HG02943 (cell line): ENCODE data around the gene PLAAT4.
"Not testable (repeated sequence)": the region's sequence is repeated elsewhere in the genome, so short reads cannot be mapped to it uniquely, and the experiment has no call there.

Experiments
- ATAC-seq: cut with Tn5 transposase; IDR thresholded peaks from one replicate; pipeline ENCODE4 v1.9.1; 2021; ENCODE audit warnings: mild to moderate bottlenecking, low read depth, moderate library complexity; ENCODE audit not compliant: unreplicated experiment

PLAAT4 gene

GRCh38 chr11:63564784-63565350 lies 28.3 kb downstream of the PLAAT4 start:
- no peak for ATAC-seq

DNA sequence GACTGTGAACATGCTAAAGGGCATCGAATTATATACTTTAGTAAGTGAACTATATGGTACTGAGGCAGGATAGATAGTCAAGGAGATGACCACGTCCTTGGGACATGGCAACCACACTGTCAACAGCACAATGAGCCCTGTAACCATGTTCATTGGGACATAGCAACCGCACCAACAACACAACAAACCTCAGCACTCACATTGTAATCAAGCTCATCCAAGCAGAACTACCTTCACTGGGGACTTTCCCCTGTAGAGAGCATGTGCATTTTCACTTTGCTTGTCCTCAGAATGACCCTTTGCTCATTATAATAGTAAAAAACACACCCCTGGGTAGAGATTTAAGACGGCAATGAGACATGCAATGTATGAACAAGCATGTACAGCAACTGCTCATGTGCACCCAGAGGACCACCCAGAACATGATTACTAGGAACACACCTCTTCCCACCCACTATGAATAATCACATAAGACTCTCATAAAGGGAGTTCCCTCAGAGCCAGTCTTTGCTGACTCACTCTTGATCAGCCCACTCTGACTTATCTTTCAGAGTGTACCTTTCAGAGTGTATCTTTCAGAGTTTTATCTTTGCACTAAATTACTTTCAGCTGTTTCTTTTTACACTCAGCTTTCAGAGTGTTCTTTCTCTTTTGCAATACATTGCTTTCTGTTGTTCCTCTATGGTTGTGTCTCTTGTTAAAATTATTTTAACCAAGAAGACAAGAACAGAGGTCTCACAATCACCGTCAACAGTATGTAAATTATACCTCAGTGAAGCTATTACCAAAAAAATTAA lies 30.6 kb downstream of the PLAAT4 start:
- ATAC-seq, result peak; percentile 76

GRCh38 chr11:63569570-63569969 lies 33.0 kb downstream of the PLAAT4 start:
- ATAC-seq, result no peak

DNA sequence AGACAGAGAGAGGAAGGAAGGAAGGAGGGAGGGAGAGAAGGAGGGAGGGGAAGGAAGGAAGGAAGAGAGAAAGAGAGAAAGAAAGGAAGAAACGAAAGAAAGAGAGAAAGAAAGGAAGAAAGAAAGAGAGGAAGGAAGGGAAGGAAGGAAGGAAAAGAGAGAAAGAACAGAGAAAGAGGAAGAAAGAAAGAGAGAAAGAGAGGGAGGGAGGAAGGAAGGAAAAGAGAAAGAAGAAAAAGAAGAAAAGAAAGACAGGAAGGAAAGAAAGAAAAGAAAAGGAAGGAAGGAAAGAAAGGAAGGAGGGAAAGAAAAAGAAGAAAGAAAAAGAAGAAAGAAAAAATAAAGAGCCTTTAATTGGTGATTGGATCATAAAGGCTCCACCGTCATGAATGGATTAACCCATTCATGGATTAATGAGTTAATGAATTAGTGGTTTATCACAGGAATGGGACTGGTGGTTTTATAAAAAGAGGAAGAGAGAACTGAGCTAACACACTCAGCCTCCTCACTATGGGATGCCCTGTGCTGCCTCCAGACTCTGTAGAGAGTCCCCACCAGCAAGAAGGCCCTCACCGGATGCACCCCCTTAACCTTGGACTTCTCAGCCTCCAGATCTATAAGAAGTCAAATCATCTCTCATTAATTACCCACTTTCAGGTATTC lies 35.5 kb downstream of the PLAAT4 start:
- ATAC-seq, result no peak

GRCh38 chr11:63573881-63574855 lies 37.6 kb downstream of the PLAAT4 start:
- ATAC-seq, result no peak

GRCh38 chr11:63574856-63575602 lies 38.4 kb downstream of the PLAAT4 start:
- ATAC-seq, result no peak

DNA sequence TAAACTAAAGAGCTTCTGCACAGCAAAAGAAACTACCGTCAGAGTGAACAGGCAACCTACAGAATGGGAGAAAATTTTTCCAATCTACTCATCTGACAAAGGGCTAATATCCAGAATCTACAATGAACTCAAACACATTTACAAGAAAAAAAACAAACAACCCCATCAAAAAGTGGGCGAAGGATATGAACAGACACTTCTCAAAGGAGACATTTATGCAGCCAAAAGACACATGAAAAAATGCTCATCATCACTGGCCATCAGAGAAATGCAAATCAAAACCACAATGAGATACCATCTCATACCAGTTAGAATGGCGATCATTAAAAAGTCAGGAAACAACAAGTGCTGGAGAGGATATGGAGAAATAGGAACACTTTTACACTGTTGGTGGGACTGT lies 42.3 kb downstream of the PLAAT4 start:
- not testable (repeated sequence) for ATAC-seq

DNA sequence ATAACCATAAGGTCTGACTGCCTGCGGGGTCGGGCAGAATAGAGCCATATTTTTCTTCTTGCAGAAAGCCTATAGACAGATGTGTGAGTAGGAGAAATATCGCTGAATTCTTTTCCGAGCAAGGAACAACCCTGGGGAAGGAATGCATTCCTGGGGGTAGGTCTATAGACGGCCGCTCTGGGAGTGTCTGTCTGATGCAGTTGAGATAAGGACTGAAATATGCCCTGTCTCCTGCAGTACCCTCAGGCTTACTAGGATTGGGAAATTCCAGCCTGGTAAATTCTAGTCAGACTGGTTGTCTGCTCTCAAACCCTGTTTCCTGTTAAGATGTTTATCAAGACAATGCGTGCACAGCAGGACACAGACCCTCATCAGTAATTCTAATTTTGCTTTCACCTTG lies 44.6 kb downstream of the PLAAT4 start:
- ATAC-seq, result not testable (repeated sequence)

DNA sequence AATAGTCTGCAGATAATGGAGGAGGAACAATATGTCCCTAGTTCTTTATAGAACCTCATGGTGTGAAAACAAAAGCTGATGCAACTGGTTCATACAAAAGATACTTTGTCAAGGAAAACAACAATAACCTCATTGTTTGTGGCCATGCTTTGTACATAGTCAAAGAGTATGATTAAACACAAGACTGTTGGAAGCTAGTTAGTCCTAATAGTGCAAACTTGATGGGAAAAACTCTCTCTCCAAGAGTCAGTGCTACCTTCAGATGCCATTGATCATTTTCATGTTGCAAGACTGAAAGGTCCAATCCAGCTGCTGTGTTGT lies 46.7 kb downstream of the PLAAT4 start:
- no peak for ATAC-seq

DNA sequence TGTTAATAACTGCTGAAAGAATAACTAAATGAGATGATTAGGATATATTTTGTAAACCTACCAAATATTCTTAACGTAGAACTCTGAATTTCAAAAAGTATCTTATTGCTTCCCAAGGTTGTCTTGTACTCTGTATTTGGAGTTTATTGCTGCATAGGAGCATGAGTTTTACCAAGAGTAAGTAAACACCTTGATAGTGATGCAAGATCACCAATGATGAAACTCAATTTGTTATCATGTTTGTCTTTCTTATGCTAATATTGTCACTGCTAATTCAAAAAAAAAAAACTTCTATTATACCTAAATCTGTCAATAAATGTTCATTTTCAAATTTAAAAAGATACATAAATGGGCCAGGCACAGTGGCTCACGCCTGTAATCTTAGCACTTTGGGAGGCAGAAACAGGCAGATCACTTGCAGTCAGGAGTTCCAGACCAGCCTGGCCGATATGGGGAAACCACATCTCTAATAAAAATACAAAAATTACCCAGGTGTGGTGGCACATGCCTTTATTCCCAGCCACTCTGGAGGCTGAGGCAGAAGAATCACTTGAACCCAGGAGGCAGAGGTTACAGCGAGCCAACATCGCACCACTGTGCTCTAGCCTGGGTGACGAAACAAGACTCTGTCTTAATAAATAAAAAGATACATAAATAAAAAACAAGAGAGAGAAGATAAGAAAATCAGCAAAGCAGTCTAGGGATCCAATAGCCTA lies 50.0 kb downstream of the PLAAT4 start:
- no peak for ATAC-seq

DNA sequence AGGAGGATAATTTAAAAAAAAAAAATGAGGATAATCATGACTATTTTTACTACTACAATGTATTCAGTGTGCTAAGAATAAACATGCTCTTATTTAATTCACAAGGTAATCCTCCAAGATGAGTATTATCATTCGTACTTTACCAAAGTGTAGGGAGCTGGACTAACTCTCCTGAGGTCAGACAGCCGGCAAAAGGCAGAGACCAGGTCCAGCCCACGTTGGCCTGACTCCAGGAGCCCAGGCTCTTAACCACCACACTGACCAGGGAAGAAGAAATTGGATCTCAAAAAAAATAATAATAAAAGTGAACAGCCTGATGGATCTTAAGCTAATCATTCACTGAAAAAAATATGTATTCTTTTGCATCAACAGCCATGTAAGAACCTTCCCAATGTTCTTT lies 52.4 kb downstream of the PLAAT4 start:
- ATAC-seq, result no peak

GRCh38 chr11:63590024-63590788 lies 53.6 kb downstream of the PLAAT4 start:
- no peak for ATAC-seq

DNA sequence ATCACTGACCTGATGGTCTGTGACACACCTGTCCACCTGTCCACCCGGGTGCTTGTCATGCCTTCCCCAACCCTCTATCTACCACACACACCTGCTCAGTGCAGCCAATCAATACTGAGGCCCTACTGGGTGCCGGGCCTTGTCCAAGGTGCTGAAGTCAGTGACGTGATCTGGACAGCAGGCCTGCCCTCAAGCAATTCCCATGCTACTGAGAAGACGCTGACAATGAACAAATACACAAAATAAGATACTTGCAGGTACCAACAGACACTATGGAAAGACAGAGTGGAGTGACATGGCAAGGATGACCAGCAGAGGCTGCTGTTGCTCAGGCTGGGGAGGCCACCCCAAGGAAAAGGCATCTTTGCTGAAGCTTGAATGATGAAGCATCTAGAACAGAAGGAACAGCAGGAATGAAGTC lies 56.4 kb downstream of the PLAAT4 start:
- ATAC-seq, result no peak

GRCh38 chr11:63595296-63595695 lies 58.7 kb downstream of the PLAAT4 start:
- ATAC-seq, result no peak
